Mucosa of descending colon (tissue), 3 donors: Measurements from ENCODE around the gene PLIN5. TPM values are rescaled to one million over a fixed set of nuclear protein-coding genes. Genes with fewer than 3 reads are reported as not detected.

Experiments
- ATAC-seq: fragments of 200-7000 bp; cut with Tn5 transposase; one replicate; pipeline ENCODE4 v1.9.1; 2020; ENCODE audit warnings: mild to moderate bottlenecking, moderate library complexity
- DNase-seq, 3 donors: peaks; one replicate each; pipeline ENCODE4 v3.0.0-alpha.2; 2020
- H3K36me3 ChIP-seq: fragments of 200-600 bp; one replicate; pipeline ENCODE4 v1.8.0; 2021; ENCODE audit warnings: low read depth, mild to moderate bottlenecking
- H3K4me1 ChIP-seq: fragments of 200-600 bp; one replicate; pipeline ENCODE4 v1.8.0; 2021; ENCODE audit warnings: low read depth, mild to moderate bottlenecking
- H3K4me3 ChIP-seq: fragments of 200-600 bp; one replicate; pipeline ENCODE4 v1.8.0; 2021; ENCODE audit warnings: mild to moderate bottlenecking
- H3K9me3 ChIP-seq: fragments of 200-600 bp; one replicate; pipeline ENCODE4 v1.8.0; 2021; ENCODE audit warnings: mild to moderate bottlenecking
- CTCF ChIP-seq: fragments of 200-600 bp; IDR thresholded peaks from one replicate; pipeline ENCODE4 v1.8.0; 2022; ENCODE audit warnings: antibody characterized with exemption, mild to moderate bottlenecking
- intact Hi-C, 2 donors: fragments of 100-400 bp; cut with DNase I in 1 of 2; cut with micrococcal nuclease in 1 of 2; formaldehyde crosslinking; loops; one replicate each; pipeline versions ENCODE4 v1.11.0 to v1.11.1; 2022; cut with DNase I, micrococcal nuclease
- total RNA-seq, 3 donors: library from RNA; stranded (reverse); fragmentation: NEBNext Ultra II Directional in 2 of 3; extraction: Animal tissue kit (Norgen Biotek cat#: 25700) in 2 of 3; gene quantifications; one replicate each; pipeline versions ENCODE4 v1.2.1 to v1.2.4, GENCODE V29; 2021 to 2023
- donor health status: DM: no; HTN: no; CAD: no; lungs with moderate emphysema.
- donor health status: DM: no; HTN: no; CAD: no.
- donor health status: DM: no; HTN: yes; CAD: no.

Gene PLIN5
- total RNA-seq, 3 donors from 2014 or later = 3.2 to 6.7 (median 4.5) TPM

- H3K4me3 ChIP-seq = no peak overlapping the region
- TF ChIP-seq CTCF = peak; percentile 59
- intact Hi-C loops = no loop called here
- H3K4me1 ChIP-seq = no peaks in the 10 kb centered on the region
- DNase-seq = peak in 2 of 3 donors; percentile 64 to 69
- ATAC-seq = peak; percentile 68
- no peaks in the 10 kb centered on the region for H3K36me3 ChIP-seq
- H3K9me3 ChIP-seq = no peaks in the 10 kb centered on the region
Observed at GRCh38 chr19:4523306-4524110, 11.5 kb downstream of the PLIN5 start.

- no peak for DNase-seq
- TF ChIP-seq CTCF = no peak
- no peaks in the 10 kb centered on the region for H3K9me3 ChIP-seq
- ATAC-seq = no peak
- intact Hi-C loops = no loop called here
- H3K4me3 ChIP-seq = no peak overlapping the region
- H3K4me1 ChIP-seq = no peaks in the 10 kb centered on the region
- no peaks in the 10 kb centered on the region for H3K36me3 ChIP-seq
Observed at GRCh38 chr19:4522291-4523002, 12.6 kb downstream of the PLIN5 start.

- Histone ChIP-seq H3K4me3 (no peak overlapping the region), H3K9me3 (no peaks in the 10 kb centered on the region), H3K4me1 (no peaks in the 10 kb centered on the region), H3K36me3 (no peaks in the 10 kb centered on the region)
- ATAC-seq (no peak), DNase-seq (no peak)
- intact Hi-C loops = no loop called here
- TF ChIP-seq CTCF = no peak
Observed at GRCh38 chr19:4521888-4522242, 13.2 kb downstream of the PLIN5 start.

- H3K4me3 ChIP-seq = no peak overlapping the region
- H3K36me3 ChIP-seq = no peaks in the 10 kb centered on the region
- DNase-seq (no peak), ATAC-seq (no peak)
- H3K9me3 ChIP-seq = no peaks in the 10 kb centered on the region
- no peaks in the 10 kb centered on the region for H3K4me1 ChIP-seq
- TF ChIP-seq CTCF = no peak
- intact Hi-C loops = no loop called here
Observed at GRCh38 chr19:4521170-4521887, 13.7 kb downstream of the PLIN5 start.

- DNase-seq (no peak), ATAC-seq (peak; percentile 23)
- intact Hi-C loops = no loop called here
- H3K4me1 ChIP-seq = no peaks in the 10 kb centered on the region
- no peaks in the 10 kb centered on the region for H3K9me3 ChIP-seq
- H3K36me3 ChIP-seq = no peaks in the 10 kb centered on the region
- H3K4me3 ChIP-seq = no peak overlapping the region
- no peak for TF ChIP-seq CTCF
Observed at GRCh38 chr19:4519521-4520277, 15.3 kb downstream of the PLIN5 start.
